OCI-LY1 (cell line): ENCODE measurements around the gene SNX32.

Source experiments
- EZH2 ChIP-seq: fragments of 200-600 bp; sonication (generic), shearing (Covaris generic); IDR thresholded peaks from 2 replicates; pipeline ENCODE4 v1.8.0; 2017; ENCODE audit warnings: borderline replicate concordance, mixed run types, mild to moderate bottlenecking, antibody characterized with exemption, low read length, moderate library complexity, mixed read lengths
- TF ChIP-seq, protein P1 (sequence below): fragments of 200-600 bp; sonication (generic), shearing (Covaris generic); IDR thresholded peaks from 2 replicates; pipeline ENCODE4 v1.5.1; 2017; ENCODE audit warnings: mild to moderate bottlenecking, antibody characterized with exemption, low read length, moderate library complexity, mixed read lengths

DNA sequence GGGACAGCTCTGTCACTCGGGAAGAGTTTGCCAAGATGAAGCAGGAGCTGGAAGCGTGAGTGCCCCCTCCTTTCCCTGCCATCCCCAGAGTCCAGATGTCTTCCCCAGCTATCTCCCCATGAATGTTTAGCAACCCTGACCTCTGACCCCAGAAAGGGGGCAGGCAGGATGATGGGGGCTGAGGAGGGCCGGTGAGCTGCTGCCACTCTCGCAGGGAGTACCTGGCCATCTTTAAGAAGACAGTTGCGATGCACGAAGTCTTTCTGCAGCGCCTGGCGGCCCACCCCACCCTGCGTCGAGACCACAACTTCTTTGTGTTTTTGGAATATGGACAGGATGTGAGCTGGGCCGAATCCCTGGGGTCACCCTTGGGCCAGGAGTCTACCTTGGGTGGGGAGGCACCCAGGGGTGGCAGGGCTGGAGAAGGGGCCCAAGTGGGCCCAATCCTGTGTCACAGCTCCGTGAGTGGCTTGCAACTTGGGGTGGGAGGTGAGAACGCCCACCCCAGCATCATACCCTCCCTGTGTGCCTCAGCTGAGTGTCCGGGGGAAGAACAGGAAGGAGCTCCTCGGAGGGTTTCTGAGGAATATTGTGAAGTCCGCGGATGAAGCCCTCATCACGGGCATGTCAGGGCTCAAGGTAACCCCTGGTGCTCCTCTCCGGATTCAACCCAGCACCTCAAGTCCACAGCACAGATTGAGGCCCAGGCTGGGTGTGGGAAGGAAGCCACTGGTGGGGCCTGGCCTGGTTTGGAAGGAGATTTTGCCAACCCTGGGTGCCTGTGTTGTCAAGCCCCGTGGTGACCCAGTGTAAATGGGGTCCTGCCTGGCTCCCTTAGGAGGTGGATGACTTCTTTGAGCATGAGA, 16.7 kb downstream of the SNX32 start:
- TF ChIP-seq, protein P1, sequence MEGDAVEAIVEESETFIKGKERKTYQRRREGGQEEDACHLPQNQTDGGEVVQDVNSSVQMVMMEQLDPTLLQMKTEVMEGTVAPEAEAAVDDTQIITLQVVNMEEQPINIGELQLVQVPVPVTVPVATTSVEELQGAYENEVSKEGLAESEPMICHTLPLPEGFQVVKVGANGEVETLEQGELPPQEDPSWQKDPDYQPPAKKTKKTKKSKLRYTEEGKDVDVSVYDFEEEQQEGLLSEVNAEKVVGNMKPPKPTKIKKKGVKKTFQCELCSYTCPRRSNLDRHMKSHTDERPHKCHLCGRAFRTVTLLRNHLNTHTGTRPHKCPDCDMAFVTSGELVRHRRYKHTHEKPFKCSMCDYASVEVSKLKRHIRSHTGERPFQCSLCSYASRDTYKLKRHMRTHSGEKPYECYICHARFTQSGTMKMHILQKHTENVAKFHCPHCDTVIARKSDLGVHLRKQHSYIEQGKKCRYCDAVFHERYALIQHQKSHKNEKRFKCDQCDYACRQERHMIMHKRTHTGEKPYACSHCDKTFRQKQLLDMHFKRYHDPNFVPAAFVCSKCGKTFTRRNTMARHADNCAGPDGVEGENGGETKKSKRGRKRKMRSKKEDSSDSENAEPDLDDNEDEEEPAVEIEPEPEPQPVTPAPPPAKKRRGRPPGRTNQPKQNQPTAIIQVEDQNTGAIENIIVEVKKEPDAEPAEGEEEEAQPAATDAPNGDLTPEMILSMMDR: no peak
- TF ChIP-seq EZH2: no peak
